ENCODE measurements around the gene C17orf113.

Gene C17orf113

DNA sequence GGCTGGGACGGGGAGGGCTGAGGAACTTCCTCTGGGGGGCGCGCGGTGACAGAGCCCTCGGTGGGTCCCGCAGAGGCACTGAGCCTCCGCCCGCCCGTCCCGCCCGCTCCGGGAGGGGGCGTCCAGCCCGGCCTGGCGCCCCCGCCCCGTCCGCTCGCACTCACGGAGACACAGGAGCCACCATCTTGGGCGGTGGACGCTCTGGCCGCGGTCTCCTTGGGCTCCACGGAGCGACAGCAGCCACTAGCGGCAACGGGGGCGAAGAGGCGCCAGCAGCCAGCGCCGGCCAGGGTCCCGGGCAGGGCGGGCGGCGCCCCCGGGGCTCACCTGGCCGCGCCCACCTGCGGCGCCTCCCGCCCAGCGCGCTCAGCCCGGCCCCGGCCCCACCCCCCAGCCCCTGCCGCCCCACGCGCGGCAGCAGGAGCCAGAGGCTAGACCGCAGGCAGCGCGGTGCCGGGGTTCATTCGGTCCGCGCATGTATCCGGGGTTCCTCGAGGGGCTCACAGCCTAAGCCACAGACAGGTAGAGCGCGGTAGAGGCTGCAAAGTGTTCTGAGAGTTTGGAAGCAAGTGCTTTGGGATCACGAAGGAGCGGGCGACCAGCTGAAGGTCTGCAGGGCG lies at the start of gene C17orf113:
TSS of gene C17orf113 (minus strand) at position 209 of the 620 bp plus-strand sequence. CDS start 7,225 bp downstream, outside the sequence.
- DNase-seq, result peak; percentile 76

DNA sequence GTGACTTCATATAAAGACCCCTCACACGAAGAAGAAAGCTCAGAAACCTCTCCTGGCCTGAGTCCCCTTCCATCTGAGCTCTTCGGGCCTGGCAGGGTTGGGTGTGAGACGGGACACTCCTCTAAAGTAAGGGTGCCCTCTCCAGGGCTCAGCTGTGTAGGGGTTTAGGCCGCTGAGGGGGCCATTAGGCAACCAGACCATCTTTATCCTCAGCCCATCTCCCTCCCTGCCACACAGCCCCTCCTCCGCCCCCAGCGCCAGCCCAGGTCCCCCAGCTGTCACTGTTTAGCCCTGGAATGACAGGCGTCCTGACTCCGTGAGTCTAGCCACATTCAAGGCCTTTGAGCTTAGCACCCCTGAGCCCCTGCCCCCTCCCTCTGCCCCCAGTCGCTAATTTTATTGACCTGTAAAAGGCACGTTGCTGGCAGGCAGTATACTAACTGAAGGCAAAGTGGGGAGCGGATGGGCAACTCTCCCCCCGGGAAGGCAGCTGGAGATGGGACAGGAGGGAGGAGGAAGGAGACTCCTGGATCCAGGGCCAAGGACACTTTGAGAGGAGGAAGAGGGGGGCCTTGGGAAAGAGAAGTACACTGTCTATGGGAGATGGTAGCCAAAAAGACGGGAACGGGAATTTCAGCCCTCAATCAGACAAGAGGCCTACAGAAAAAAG lies 48.5 kb upstream of the C17orf113 start:
- DNase-seq, result no peak

DNA sequence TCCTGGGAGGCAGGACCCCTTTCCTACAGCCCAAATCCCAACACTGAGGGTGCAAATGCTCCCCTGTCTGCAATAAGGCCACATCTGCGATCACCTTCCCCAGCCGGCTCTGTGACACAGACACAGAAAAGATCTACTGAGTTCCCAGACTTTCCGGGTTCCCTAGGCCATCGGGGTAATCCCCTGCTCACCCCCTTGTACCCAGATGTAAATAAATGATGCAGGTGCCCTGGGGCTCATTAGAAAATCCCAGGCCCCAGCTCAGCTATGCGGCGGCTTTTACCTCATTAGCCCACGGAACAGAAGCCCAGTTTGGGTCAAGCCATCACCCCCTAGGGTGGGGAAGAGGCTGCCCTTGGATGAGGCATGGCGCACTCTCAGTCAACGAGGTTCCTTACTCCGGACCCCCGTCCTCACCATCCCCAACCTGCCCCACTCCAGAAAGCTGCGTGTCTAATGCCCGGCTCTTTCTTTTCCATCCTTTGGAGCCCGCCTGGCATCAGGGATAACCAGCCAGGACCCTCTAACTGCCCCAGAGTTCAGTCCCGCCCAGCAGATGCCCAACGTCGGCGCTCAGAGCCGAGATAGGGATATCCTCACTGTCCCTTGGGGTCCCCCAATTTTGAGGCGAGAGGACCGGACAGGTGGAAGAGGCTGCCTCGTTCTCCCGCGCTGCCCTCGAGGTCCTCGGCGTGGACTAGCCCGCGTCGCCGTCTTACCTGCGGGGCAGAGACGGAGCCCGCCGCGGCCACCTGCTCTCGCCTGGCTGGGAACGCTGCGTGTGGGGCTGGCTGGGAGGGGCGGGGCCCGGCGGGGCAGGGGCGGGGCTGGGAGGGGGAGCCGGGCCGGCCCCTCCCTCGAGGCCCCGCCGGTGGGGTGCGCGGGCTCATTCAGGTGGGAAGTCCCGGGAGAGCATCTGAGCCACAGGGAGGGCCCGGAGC lies 47.6 kb upstream of the C17orf113 start, which contains the start of gene ZNF385C:
TSS of gene ZNF385C (minus strand) at position 783 of the 941 bp plus-strand sequence. CDS start 35,417 bp downstream, outside the sequence.
- DNase-seq, result no peak

DNA sequence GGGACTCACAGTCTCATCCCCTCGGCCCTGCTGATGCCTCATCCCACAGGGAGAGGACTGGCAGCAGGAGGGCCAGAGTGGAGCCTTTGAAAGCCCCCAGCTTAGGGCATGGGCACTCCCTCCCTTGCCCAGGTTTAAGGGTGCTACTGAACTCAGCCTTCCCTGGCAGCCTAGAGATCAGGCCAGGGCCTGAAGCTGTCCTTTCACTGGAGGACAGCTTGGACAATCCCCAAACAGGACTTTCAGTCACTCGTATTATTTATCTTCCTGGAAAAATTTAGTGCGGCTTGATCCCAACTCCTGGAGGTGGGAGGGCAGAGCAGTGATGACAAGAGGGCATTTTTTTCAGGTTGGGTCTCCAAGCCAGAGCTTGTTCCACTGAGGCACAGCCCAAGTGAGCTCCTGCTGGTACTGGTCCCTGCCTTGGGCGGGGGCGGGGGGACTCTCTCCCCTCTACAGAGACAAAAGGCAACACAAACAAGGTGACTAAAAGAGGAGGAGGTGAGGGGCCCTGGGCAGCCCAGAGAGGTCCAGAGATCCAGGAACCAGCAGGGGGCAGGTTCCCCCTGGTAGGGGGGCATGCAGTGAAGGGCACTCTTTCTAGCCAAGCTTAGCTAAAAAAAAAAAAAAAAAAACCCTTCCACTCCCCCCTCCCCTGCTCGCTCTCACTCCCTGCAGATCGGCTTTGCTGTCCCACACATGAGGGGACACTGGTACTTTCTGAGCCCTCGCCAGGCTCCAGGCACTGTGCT lies 46.1 kb upstream of the C17orf113 start:
- no peak for DNase-seq

DNA sequence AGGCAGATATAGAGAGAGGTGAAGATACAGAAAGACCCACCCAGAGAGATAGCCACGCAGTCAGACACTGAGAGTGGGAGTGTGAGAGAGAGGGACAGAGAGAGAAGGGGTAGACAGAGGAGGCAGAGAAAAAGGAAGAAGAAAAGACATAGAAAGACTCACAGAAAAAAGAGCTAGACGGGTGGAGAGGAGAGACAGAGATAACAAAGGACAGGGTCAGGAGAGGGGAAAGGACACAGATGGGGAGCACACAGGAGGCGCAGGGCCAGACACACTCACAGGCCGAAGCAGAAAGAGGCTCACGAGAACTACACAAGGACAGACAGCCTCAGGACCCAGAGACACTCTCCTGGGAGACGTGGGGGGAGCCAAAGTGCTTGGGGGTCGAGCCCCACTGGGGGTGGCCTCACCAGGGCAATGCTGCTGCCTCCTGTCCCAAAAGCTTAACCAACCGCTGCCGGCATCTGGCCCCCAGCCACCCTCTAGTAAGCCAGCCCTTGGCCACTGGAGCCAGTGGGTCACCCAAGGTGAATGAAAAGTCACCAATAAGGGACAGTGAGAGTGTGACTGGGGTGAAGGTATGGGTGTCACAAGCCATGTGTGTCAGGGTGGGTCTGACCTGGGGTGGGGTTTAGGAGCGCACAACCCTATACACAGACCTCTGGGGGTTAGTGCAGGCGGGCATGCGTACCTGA lies 44.1 kb upstream of the C17orf113 start:
- no peak for DNase-seq

DNA sequence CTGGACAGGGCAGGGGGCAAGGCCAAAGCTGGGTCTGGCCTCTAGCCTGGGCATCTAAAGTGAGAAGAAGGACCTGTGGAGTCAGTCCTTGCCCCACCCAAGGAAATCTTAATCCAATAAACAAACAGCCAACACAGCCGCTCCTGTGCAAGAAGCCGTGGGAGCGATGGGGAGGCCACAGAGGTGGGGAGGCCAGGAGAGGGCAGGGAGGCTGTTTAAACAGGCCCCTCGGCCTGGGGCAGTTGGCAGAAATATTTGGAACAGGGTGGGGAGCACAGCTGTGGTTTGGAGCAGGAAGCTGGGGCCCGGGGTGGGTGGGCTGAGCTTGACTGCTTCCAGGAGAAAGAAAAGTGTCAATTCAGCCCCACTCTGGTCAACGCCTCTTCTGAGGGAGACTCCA lies 42.5 kb upstream of the C17orf113 start:
- no peak for DNase-seq

DNA sequence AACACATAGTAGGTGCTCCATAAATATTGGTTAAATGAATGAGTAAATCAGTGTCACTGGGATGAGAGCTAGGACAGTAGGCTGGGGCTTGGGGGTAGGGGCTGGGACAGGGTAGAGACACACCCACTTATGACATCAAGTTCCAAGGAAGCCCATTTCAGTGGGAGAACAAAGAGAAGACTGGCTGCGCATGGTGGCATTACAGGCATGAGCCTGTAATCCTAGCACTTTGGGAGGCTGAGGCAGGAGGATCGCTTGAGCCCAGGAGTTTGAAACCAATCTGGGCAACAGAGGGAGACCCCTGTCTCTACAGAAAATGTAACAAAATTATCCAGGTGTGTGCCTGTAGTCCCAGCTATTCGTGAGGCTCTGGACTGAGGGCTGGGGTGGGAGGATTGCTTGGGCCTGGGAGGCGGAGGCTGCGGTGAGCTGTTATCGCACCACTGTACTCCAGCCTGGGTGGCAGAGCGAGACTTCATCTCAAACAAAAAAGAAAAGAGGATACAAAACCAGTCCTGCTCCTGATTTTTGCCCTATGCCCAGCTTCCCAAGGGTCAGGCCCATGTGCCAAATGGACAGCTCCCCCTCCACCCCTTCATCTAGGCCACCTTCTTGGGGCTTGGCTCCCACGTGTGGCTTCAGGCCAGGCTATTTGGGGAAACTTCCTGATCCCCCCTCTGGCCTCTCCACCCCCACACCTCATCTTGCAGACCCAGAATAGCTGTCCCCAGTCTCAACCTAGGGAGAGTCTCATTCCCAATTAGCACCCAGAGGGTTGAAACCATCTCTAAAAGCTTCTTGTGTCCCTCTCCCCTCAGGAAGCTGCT lies 40.8 kb upstream of the C17orf113 start:
- no peak for DNase-seq

DNA sequence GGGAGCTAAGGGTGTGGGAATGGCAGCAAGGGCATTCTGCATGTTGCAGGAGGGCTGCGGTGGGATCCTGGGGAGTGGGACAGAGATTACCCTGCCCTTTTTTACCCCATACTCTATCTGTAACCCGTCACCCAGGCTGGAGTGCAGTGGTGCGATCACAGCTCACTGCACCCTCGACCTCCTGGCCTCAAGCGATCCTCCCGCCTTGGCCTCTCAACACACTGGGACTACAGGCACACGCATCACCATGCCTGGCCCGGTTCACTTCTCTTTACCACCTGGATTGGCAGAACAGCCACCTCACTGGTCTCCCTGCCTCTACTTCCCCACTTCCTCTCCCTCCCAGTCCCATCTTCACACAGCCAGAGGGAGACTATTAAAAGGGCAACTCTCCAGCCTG lies 38.3 kb upstream of the C17orf113 start:
- DNase-seq, result no peak

DNA sequence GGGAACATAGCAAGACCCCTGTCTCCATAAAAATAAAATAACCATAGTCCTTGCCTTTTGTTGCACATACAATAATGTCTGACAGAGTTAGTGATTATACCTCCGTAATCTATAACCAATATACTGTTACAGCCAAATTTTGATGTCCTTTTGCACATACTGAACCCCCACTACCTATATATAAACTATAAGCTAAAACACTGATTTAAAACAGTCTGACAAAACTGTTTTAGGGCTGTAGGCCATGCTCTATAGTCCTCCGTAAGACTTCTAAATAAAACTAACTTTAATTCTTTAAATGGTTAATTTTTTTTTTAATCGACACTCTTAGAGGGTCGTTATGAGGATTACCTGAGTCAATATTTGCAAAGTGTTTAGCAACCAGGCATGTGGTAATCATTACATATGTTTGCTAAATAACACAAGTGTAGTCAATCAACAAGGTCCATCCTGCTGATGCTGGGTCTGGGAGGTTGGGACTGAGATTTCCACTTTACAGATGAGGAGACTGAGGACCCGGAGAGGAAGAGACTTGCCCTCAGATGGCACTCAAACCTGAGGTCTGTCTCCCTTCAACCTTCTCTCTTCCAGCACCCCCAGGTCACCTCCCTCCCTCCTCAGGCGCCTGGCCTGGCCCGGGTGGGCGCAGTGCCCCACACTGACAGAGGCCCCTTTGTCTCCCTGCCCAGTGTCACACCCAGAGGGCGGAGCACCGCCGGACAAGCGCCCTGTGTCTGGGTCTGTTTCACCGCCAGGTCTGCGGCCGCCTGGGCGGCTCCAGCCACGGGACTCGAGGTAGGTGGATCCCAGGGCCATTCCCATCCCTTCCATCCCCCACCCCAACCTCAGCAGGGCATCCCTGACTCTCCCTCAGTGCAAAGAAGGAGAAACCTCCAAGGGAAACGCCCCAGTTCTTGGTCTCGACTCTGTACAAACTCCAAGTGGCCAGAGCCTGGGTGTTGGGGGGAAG lies 37.6 kb upstream of the C17orf113 start:
- no peak for DNase-seq

DNA sequence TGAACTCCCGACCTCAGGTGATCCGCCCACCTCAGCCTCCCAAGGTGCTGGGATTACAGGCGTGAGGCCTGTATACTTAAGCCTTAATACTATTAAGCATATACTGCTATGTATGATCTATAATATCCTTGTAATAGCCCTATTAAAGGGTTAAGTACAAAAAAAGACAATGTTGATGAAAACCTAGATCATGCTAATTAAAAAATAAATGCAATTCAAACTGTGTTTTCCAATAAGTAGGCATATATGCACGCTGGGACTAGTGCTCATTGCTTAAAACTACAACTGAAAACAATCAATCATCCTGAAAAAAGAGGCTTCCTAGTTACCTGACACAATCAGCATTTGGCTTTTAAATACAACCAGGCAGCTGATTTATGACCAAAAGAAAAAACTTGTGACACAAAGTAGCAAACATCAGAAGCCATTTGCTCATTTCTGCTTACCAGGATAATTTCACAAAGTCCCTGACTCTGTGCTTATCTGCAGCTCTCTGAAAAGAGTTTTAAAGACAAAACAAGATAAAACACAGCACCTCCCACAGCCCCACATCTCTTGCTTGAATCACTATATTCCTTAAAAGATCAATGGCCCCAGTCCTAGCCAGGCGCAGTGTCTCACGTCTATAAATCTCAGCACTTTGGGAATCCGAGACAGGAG lies 36.8 kb upstream of the C17orf113 start:
- peak; percentile 47 for DNase-seq

DNA sequence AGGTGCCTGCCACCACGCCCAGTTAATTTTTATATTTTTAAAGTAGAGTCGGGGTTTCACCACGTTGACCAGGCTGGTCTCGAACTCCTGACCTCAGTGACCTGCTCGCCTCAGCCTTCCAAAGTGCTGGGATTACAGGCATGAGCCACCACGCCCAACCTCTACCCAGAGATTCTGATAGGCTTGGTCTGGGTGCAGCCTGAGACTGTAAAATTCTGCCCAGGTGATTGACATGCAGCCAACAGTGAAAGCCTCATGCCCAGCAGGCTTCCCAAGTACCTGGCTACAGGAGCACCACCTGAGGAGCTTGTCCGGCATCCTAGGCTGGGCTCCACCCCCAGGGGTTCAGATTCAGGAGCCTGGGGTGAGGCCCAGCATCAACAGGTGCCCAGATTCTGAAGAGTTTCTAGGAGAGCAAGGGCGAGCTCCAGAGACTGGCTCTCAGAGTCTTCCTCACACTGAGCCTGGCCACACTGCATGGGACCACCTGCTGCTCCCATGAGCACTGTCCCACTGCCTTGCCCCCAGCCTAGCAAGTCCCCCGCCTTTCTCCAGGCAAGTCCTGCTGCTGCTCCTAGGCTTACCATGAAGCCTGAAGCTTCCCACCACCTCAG lies 31.2 kb upstream of the C17orf113 start:
- no peak for DNase-seq

DNA sequence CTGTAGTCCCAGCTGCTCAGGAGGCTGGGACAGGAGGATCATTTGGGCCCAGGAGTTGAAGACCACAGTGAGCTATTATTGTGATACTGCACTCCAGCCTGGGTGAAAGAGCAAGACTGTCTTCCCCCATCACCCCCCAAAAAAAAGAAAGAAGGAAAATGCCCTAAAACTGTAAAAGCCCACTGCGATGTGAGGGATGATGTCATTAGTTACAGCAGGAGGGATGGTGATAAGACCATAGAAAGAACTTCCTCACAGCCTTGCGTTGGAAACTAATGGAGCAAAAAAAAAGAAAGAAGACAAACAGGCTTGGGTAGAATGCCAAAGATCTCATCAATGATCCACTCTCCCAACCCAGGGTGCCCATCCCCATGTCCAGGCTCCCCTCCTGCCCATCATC lies 29.1 kb upstream of the C17orf113 start:
- peak; percentile 9 for DNase-seq

DNA sequence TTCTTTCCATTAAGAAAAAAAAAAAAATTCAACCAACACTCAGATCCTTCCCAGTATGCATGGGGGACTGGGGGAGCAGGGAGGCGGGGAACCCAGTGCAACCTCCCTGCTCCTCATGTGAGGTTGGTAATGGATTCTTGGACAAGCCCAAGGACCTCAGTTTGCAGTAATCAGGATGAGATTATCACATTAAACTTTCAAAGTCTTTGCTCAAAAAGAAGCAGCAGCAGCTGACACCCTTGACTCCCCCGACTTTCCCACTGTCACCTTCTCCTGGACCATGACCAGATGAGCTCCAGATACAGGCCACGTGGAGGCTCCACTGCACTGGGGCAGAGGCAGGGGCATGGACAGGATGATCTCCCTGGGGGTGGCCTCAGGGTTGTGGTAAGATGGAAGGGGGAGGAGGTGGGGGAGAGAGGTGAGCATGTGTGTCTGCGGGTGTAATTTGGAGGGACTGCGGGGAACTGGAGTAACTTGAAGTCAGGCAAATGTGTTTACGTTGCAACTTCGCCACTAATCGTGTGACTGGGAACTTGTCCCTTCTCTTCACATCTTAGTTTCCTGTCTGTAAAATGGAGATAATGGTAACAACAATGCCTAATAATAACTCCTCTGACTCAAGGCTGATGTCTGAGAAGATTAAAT lies 28.1 kb upstream of the C17orf113 start:
- DNase-seq, result peak; percentile 61

DNA sequence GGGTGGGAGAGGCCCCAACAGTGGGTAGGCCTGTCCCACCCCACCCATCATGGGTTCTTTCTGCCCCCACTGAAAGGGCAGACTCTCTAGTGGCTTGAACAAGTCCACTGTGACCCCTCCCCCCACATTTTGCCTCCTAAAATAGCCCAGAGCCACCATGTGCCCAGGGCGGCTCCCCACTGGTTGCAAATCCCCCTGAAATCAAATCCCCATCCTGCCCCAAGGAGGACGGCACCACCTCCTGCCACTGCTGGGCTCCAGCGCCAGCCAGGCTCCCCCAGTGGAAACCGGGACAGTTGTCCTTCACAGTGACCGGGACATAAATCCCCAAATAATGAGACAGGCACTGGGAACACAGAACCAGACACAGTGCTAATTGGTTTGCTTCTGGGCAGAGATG lies 27.4 kb upstream of the C17orf113 start:
- no peak for DNase-seq

DNA sequence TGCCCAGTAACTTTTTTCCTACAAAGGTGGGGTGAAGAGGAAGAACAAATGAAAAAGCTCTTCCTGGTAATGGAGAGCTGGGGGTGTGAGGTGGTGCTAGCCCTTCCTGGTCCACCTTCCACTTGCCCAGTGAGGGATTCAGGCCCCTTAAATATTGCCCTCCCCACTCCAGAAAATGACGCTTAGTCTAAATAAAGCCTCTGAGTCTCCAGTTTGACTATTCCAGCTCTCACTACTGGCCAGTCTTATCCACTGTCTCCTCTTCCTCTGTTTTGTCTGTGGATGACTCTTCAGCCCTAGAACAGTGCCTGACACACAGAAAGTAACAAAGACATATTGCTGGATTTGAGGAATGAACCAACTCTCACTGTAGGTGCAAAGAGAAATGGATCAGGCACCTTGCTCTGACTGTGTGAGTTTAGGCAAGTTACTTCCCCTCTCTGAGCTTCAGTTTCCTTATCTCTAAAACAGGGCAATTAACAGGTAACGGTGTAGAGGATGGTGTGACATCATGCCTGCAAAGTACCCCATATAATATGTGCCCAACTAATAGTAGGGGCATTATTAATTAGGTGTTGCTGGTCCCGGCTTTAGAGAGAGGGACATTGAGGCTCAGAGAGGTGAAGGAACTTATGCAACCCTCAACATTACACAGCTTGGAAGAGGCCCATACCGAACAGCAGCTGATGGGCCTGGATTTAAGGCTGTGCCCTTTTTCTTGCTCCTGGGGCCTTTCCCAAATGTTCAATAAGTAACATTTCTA lies 26.6 kb upstream of the C17orf113 start:
- DNase-seq, result no peak

DNA sequence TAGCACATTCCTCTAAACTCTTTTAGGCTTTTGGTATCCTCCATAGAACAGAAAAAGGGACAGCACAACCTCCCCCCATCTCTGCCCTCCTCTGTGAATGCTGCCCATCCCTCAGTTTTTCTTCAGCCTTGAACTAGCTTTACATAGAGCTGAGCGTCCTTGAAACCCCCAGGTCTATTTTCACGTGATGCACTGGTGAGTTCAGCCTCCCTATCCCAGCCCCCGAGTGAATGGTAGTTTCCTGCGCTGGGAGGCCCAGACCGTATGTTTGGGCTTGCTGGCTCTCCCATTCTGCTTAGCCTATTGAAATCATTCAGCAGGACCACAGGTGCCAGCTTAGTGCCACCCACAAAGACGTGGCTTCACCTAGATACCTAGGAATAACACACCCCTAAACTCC lies 25.4 kb upstream of the C17orf113 start:
- no peak for DNase-seq

Measured in OCI-M1 (cell line).